Keratinocyte (primary cell): ENCODE results near the gene FAM3B. TPM values are rescaled to one million over a fixed set of nuclear protein-coding genes. Genes with fewer than 3 reads are reported as not detected.
"Not testable (repeated sequence)": the region's sequence is repeated elsewhere in the genome, so short reads cannot be mapped to it uniquely, and the experiment has no call there.

Experiments used
- DNase-seq: peaks from one replicate; pipeline ENCODE4 v3.0.0-alpha.2; 2011; ENCODE audit warnings: low read depth, missing footprints, low spot score
- FAIRE-seq: peaks from 2 replicates; lab custom pipeline; 2011; peaks lifted over from hg19 to GRCh38; lab: Jason Lieb, UNC
- H2AFZ ChIP-seq: 2 replicates; pipeline ENCODE4 v1.6.0; 2012; ENCODE audit warnings: low read length, control low read depth, inconsistent platforms; ENCODE audit not compliant: control insufficient read depth
- H3K27ac ChIP-seq: 2 replicates; pipeline ENCODE4 v1.5.1; 2011; ENCODE audit warnings: low read length; ENCODE audit not compliant: control insufficient read depth, insufficient read depth
- H3K27me3 ChIP-seq: 3 replicates; pipeline ENCODE4 v1.6.0; 2011; ENCODE audit warnings: low read length; ENCODE audit not compliant: control insufficient read depth, insufficient read depth; ENCODE audit errors: extremely low read depth
- H3K36me3 ChIP-seq, 2 experiments: 2 replicates in 1 of 2; 3 replicates in 1 of 2; pipeline ENCODE4 v1.5.1; 2011; ENCODE audit warnings: low read length in 2 of 2, mild to moderate bottlenecking in 1 of 2; ENCODE audit not compliant: control insufficient read depth in 2 of 2, insufficient read depth in 2 of 2; ENCODE audit errors: extremely low read depth in 1 of 2
- H3K4me1 ChIP-seq: 3 replicates; pipeline ENCODE4 v1.5.1; 2011; ENCODE audit warnings: low read length; ENCODE audit not compliant: control insufficient read depth, insufficient read depth; ENCODE audit errors: extremely low read depth
- H3K4me2 ChIP-seq: 3 replicates; pipeline ENCODE4 v1.6.0; 2011; ENCODE audit warnings: low read depth, low read length; ENCODE audit not compliant: control insufficient read depth, insufficient read depth; ENCODE audit errors: extremely low read depth
- H3K4me3 ChIP-seq, 3 experiments: fragments of 200-600 bp in 1 of 3; sonication (generic) in 1 of 3; 2 replicates in 2 of 3; 3 replicates in 1 of 3; pipeline ENCODE4 v1.5.1; 2011 to 2016; ENCODE audit warnings: low read length in 3 of 3, mild to moderate bottlenecking in 3 of 3, control low read depth in 2 of 3, inconsistent platforms in 1 of 3, low read depth in 1 of 3, mixed read lengths in 1 of 3, mixed run types in 1 of 3, moderate library complexity in 1 of 3; ENCODE audit not compliant: control insufficient read depth in 2 of 3, insufficient read depth in 2 of 3; ENCODE audit errors: extremely low read depth in 1 of 3
- H3K79me2 ChIP-seq: 2 replicates; pipeline ENCODE4 v1.6.0; 2012; ENCODE audit warnings: low read length; ENCODE audit not compliant: control insufficient read depth, insufficient read depth
- H3K9ac ChIP-seq: 3 replicates; pipeline ENCODE4 v1.6.0; 2011; ENCODE audit warnings: low read length; ENCODE audit not compliant: control insufficient read depth, insufficient read depth; ENCODE audit errors: extremely low read depth
- H3K9me1 ChIP-seq: 3 replicates; pipeline ENCODE4 v1.6.0; 2011; ENCODE audit warnings: low read length; ENCODE audit not compliant: control insufficient read depth, insufficient read depth; ENCODE audit errors: extremely low read depth
- H3K9me3 ChIP-seq: 2 replicates; pipeline ENCODE4 v1.5.1; 2012; ENCODE audit warnings: low read depth, low read length; ENCODE audit not compliant: control insufficient read depth
- H4K20me1 ChIP-seq: 3 replicates; pipeline ENCODE4 v1.6.0; 2011; ENCODE audit warnings: low read length; ENCODE audit not compliant: control insufficient read depth, insufficient read depth; ENCODE audit errors: extremely low read depth
- EZH2 ChIP-seq: IDR thresholded peaks from one replicate; pipeline ENCODE4 v1.6.1; 2012; ENCODE audit warnings: inconsistent platforms, mild to moderate bottlenecking, low read length, moderate library complexity
- dilution Hi-C: fragments of 300-500 bp; cut with MboI; formaldehyde crosslinking; loops from one replicate; pipeline ENCODE4 v1.7.0; 2020; ENCODE audit warnings: low sequenced_read_pairs; ENCODE audit not compliant: extremely low pct_ligation_motif_present
- polyA plus RNA-seq, 5 experiments: library from polyadenylated mRNA; depleted of rRNA in 3 of 5; stranded (reverse) in 3 of 5; stranded (forward) in 1 of 5; unstranded in 1 of 5; fragments of >200 nt; gene quantifications; 1 replicate in 1 of 5; 2 replicates in 3 of 5; 3 replicates in 1 of 5; pipeline versions ENCODE4 v1.2.1 to v1.2.3, GENCODE V29; 2011 to 2012; ENCODE audit warnings: missing spikeins in 2 of 5, low read depth in 1 of 5, low replicate concordance in 1 of 5
- TF ChIP-seq, protein P1 (sequence below), 3 experiments: IDR thresholded peaks in 1 of 3; conservative IDR thresholded peaks in 1 of 3; optimal IDR thresholded peaks in 1 of 3; 2 replicates in 2 of 3; 3 replicates in 1 of 3; pipeline versions ENCODE3 to v1.5.1; 2011; ENCODE audit warnings: low read length in 3 of 3, mild to moderate bottlenecking in 3 of 3, moderate library complexity in 2 of 3, control low read depth in 1 of 3, inconsistent platforms in 1 of 3; ENCODE audit not compliant: insufficient read depth in 2 of 3; ENCODE audit errors: extremely low read depth in 1 of 3

The FAM3B gene
- polyA plus RNA-seq, 1 donor (not counting 4 experiments of a cell fraction or from before 2014, with no cell fraction given): not detected

DNA sequence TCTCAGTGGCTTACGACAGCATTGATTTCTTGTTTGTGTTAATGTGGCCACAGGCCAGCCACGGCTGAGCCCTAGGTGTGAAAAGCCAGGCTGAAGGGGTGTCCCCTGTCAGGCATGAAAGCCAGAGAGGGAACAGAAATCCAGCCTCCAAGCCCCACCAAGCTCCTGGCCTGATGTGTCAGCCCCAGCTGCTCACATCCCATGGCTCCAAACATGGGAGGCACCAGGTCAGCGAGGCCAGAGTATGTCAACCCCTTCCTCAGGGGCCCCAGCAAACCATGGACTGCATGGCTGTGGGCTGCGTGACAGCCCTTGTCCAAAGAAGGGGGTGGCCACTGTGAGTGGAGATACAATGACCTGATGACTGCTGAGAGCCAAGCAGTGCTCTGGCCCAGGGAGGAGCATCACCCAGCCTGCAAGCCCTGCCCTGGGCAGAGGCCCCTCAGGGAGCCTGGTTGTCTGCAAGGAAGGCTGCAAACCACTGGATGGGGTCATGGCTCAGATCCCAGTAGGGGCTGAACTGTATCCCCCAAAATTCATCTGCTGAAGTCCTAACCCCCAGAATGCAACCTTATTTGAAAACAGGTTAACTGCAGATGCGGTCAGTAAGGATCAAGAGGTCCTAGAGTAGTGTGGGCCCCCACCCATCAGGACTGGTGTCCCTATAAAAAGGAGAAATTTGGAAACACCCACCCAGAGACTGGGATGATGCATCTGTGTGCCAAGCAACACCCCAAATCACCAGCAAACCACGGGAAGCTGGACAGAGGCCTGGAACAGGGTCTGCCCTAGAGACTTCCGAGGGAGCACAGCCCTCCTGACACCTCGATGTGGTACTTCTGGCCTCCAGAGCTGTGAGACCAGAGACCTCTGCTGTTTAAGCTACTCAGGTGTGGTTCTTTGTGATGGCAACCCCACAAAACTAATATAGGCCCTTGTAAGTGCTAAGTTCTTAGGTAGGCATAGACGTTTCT lies 41.9 kb downstream of the FAM3B start:
- Histone ChIP-seq H3K4me1 (no peaks in the 10 kb centered on the region), H3K4me3 (no peak overlapping the region), H3K9me1 (no peaks in the 10 kb centered on the region), H3K79me2 (no peaks in the 10 kb centered on the region), H3K9ac (no peak overlapping the region), H3K27me3 (peaks cover 6% of the 10 kb centered on the region), H3K4me2 (no peak overlapping the region), H3K27ac (no peak overlapping the region), H3K9me3 (no peaks in the 10 kb centered on the region), H4K20me1 (no peaks in the 10 kb centered on the region), H3K36me3 (no peaks in the 10 kb centered on the region), H2AFZ (no peak overlapping the region)
- no peak for FAIRE-seq
- no peak for DNase-seq
- TF ChIP-seq EZH2: no peak
- TF ChIP-seq, protein P1, sequence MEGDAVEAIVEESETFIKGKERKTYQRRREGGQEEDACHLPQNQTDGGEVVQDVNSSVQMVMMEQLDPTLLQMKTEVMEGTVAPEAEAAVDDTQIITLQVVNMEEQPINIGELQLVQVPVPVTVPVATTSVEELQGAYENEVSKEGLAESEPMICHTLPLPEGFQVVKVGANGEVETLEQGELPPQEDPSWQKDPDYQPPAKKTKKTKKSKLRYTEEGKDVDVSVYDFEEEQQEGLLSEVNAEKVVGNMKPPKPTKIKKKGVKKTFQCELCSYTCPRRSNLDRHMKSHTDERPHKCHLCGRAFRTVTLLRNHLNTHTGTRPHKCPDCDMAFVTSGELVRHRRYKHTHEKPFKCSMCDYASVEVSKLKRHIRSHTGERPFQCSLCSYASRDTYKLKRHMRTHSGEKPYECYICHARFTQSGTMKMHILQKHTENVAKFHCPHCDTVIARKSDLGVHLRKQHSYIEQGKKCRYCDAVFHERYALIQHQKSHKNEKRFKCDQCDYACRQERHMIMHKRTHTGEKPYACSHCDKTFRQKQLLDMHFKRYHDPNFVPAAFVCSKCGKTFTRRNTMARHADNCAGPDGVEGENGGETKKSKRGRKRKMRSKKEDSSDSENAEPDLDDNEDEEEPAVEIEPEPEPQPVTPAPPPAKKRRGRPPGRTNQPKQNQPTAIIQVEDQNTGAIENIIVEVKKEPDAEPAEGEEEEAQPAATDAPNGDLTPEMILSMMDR (optimal IDR thresholded peaks at IDR 0.05 in 1 of 3, IDR thresholded peaks at IDR 0.05 in 1 of 3, conservative IDR thresholded peaks at IDR 0.05 in 1 of 3; ENCODE audit: extremely low read depth in 1 of 3, insufficient read depth in 2 of 3, low read length in 3 of 3): no peak
- dilution Hi-C loops: no loop called here

DNA sequence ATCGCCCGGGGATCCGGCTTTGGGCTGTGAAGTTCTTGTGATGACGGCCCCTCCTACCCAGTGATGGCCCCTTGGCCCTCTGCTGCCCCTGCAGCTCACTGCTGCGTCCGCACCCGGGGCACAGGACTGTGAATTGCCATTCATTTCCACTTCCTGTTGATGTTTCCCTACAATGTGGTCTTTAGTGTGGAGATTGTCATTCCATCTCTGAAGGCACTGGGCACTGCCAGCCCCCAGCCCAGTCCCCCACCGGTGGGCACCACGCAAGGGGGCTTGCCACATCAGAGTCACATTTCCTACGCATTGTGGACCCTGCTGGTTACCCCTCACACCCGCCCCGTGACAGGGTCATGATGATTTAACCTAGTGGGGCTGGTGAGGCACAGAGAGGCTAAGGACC lies 42.7 kb downstream of the FAM3B start:
- TF ChIP-seq, protein P1 (optimal IDR thresholded peaks at IDR 0.05 in 1 of 3, IDR thresholded peaks at IDR 0.05 in 1 of 3, conservative IDR thresholded peaks at IDR 0.05 in 1 of 3; ENCODE audit: extremely low read depth in 1 of 3, insufficient read depth in 2 of 3, low read length in 3 of 3): no peak
- TF ChIP-seq EZH2: no peak
- no peaks in the 10 kb centered on the region for H4K20me1 ChIP-seq
- no peak overlapping the region for H3K9ac ChIP-seq
- no peaks in the 10 kb centered on the region for H3K79me2 ChIP-seq
- no peak overlapping the region for H2AFZ ChIP-seq
- H3K27me3 ChIP-seq: peaks cover 12% of the 10 kb centered on the region
- dilution Hi-C loops: no loop called here
- no peaks in the 10 kb centered on the region for H3K9me3 ChIP-seq
- H3K4me3 ChIP-seq: no peak overlapping the region
- no peak overlapping the region for H3K4me2 ChIP-seq
- H3K36me3 ChIP-seq: no peaks in the 10 kb centered on the region
- H3K9me1 ChIP-seq: no peaks in the 10 kb centered on the region
- H3K27ac ChIP-seq: no peak overlapping the region
- FAIRE-seq: no peak
- no peaks in the 10 kb centered on the region for H3K4me1 ChIP-seq
- DNase-seq: no peak

DNA sequence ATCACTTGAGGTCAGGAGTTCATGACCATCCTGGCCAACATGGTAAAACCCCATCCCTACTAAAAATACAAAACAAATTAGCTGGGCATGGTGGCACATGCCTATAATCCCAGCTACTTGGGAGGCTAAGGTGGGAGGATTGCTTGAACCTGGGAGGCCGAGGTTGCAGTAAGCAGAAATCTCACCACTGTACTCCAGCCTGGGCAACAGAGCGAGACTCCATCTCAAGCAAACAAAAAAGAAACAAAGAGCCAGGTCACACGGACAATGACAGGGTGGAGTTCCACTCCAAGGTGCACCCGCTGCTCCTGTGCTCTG lies 43.1 kb downstream of the FAM3B start:
- DNase-seq, H3K4me1 ChIP-seq, H3K9me1 ChIP-seq, dilution Hi-C loops, H3K9ac ChIP-seq, H4K20me1 ChIP-seq, H3K9me3 ChIP-seq, H3K4me3 ChIP-seq, H3K4me2 ChIP-seq, H3K79me2 ChIP-seq, H3K36me3 ChIP-seq, H2AFZ ChIP-seq, FAIRE-seq, H3K27ac ChIP-seq: not testable (repeated sequence)
- peaks cover 12% of the 10 kb centered on the region for H3K27me3 ChIP-seq
